Activated CD4-positive, alpha-beta T cell treated with anti-CD3 and anti-CD28 coated beads, Interleukin-2, amount 50 U/mL, for 48 hours (primary cell): ENCODE data around the gene CSN3.
"Not testable (repeated sequence)": the region's sequence is repeated elsewhere in the genome, so short reads cannot be mapped to it uniquely, and the experiment has no call there.

Experiments used
- DNase-seq, 2 experiments: peaks; one replicate each; pipeline ENCODE4 v3.0.0-alpha.2; 2020

Gene CSN3

GRCh38 chr4:70242297-70242696, at the start of gene CSN3:
Gene CSN3, plus strand, starts transcription at chr4:70242597. Its CDS starts 2,223 bp downstream, at chr4:70244820.
- not testable (repeated sequence) for DNase-seq

- DNase-seq = no peak
These were observed 49.5 kb upstream of the CSN3 start for GRCh38 chr4:70192895-70193294.

GRCh38 chr4:70195425-70195824, 47.0 kb upstream of the CSN3 start, which contains the start of gene ODAM:
Gene ODAM, plus strand, starts transcription at chr4:70195725. Its CDS starts 819 bp downstream, at chr4:70196544.
- no peak for DNase-seq

GRCh38 chr4:70196857-70197256, 45.5 kb upstream of the CSN3 start:
- DNase-seq = no peak

GRCh38 chr4:70197842-70198241, 44.6 kb upstream of the CSN3 start:
- DNase-seq = no peak

GRCh38 chr4:70203601-70204000, 38.8 kb upstream of the CSN3 start:
- no peak for DNase-seq

- not testable (repeated sequence) for DNase-seq
These were observed 29.6 kb upstream of the CSN3 start for GRCh38 chr4:70212752-70213151.

- DNase-seq = not testable (repeated sequence)
These were observed 26.3 kb upstream of the CSN3 start for GRCh38 chr4:70216109-70216508.

GRCh38 chr4:70216550-70216949, 25.8 kb upstream of the CSN3 start:
- DNase-seq = not testable (repeated sequence)

GRCh38 chr4:70221389-70221788, 21.0 kb upstream of the CSN3 start:
- DNase-seq = not testable (repeated sequence)

GRCh38 chr4:70221818-70222217, 20.6 kb upstream of the CSN3 start:
- not testable (repeated sequence) for DNase-seq

GRCh38 chr4:70225824-70226223, 16.6 kb upstream of the CSN3 start, which contains the start of gene FDCSP:
Gene FDCSP, plus strand, starts transcription at chr4:70226124. Its CDS starts 5,071 bp downstream, at chr4:70231195.
- no peak for DNase-seq

GRCh38 chr4:70236125-70236524, 6.3 kb upstream of the CSN3 start:
- no peak for DNase-seq

GRCh38 chr4:70239131-70239883, 3.1 kb upstream of the CSN3 start:
- DNase-seq = no peak

GRCh38 chr4:70239884-70240591, 2.4 kb upstream of the CSN3 start:
- no peak for DNase-seq

GRCh38 chr4:70243091-70243490, 694 bp downstream of the CSN3 start:
- DNase-seq = no peak

- no peak for DNase-seq
These were observed 9.0 kb downstream of the CSN3 start for GRCh38 chr4:70251250-70251944.

GRCh38 chr4:70251945-70252277, 9.5 kb downstream of the CSN3 start:
- no peak for DNase-seq

- no peak for DNase-seq
These were observed 27.3 kb downstream of the CSN3 start for GRCh38 chr4:70269674-70270073.

GRCh38 chr4:70277121-70277520, 34.7 kb downstream of the CSN3 start:
- DNase-seq = no peak

- no peak for DNase-seq
These were observed 38.2 kb downstream of the CSN3 start for GRCh38 chr4:70280567-70280966.

- no peak for DNase-seq
These were observed 46.3 kb downstream of the CSN3 start for GRCh38 chr4:70288651-70289050.

GRCh38 chr4:70291341-70291740, 48.9 kb downstream of the CSN3 start:
- DNase-seq = no peak

GRCh38 chr4:70297576-70297975, 55.2 kb downstream of the CSN3 start:
- DNase-seq = no peak
